Measurements from ENCODE around the gene CBFA2T3. TPM values are rescaled to one million over a fixed set of nuclear protein-coding genes. Genes with fewer than 3 reads are reported as not detected.

The CBFA2T3 gene
- total and polyA plus RNA-seq, 2 of the 8 experiments (the other 6 are each of a cell fraction or from before 2014, with no cell fraction given): 0.51 to 1.3 TPM

GRCh38 chr16:88941913-88942909 lies 34.8 kb downstream of the CBFA2T3 start:
- Histone ChIP-seq H3K4me3 (ENCODE audit: extremely low read depth in 1 of 4, insufficient read depth in 2 of 4, low read depth in 3 of 4, low read length in 4 of 4) (peak overlapping the region in 3 of 4 experiments; percentile 21 to 50 (median 21); a peak in 5 of 8 replicates), H4K20me1 (replicated peaks in 1 of 2; ENCODE audit: control insufficient read depth in 1 of 2, insufficient read depth in 2 of 2, low read length in 2 of 2) (peaks cover 2 to 4% of the 10 kb centered on the region in 2 experiments), H3K4me1 (replicated peaks in 1 of 4; ENCODE audit: control insufficient read depth in 3 of 4, insufficient read depth in 4 of 4, low read length in 3 of 4) (peaks cover 0 to 7% (median 4%) of the 10 kb centered on the region in 4 experiments; a peak in 4 of 7 replicates), H2BK15ac (ENCODE audit: low read length) (peak overlapping the region; percentile 65; the same call in 1 of the 2 replicates), H3K14ac (ENCODE audit: insufficient read length) (no peak overlapping the region), H3K79me2 (ENCODE audit: control insufficient read depth in 1 of 2, insufficient read depth in 2 of 2, low read length in 2 of 2) (no peaks in the 10 kb centered on the region), H3K9ac (replicated peaks in 1 of 4; ENCODE audit: extremely low read depth in 1 of 4, low read depth in 3 of 4, low read length in 3 of 4) (no peak overlapping the region), H4K91ac (replicated peaks; ENCODE audit: insufficient read length, low read length) (no peak overlapping the region), H2AK5ac (ENCODE audit: low read depth, low read length) (no peak overlapping the region), H2BK20ac (ENCODE audit: low read length) (0 out of 2 replicates have a peak overlapping the region, but pooled peaks have one; percentile 48), H3K9me3 (ENCODE audit: insufficient read depth in 2 of 2, low read depth in 1 of 2, low read length in 1 of 2) (no peaks in the 10 kb centered on the region), H3K4me2 (ENCODE audit: insufficient read depth in 1 of 2, low read depth in 2 of 2, low read length in 2 of 2) (peak overlapping the region; percentile 22 to 62), H4K5ac (ENCODE audit: insufficient read length, low read depth, low read length) (no peak overlapping the region), H3K36me3 (ENCODE audit: control insufficient read depth in 2 of 4, insufficient read depth in 4 of 4, low read length in 3 of 4) (peaks cover 0 to 6% (median 0%) of the 10 kb centered on the region in 4 experiments; a peak in 1 of 8 replicates), H3K56ac (replicated peaks; ENCODE audit: insufficient read length, low read depth, low read length) (no peak overlapping the region), H3K4ac (replicated peaks; ENCODE audit: insufficient read length, low read depth, low read length) (no peak overlapping the region), H3K23me2 (ENCODE audit: low read depth, low read length) (peaks cover 8% of the 10 kb centered on the region; the same call in 1 of the 2 replicates), H2AFZ (ENCODE audit: low read length) (no peak overlapping the region), H2BK12ac (ENCODE audit: low read depth, low read length) (no peak overlapping the region; the same call in 1 of the 2 replicates), H3K27me3 (replicated peaks in 1 of 4; ENCODE audit: control insufficient read depth in 3 of 4, extremely low read depth in 1 of 4, insufficient read depth in 3 of 4, low read length in 3 of 4) (peaks cover 14 to 29% (median 28%) of the 10 kb centered on the region in 4 experiments; a peak in 6 of 7 replicates), H3K79me1 (ENCODE audit: low read depth, low read length) (no peaks in the 10 kb centered on the region), H2BK5ac (ENCODE audit: low read depth, low read length) (no peak overlapping the region), H3K23ac (ENCODE audit: insufficient read length) (no peak overlapping the region), H3K18ac (ENCODE audit: extremely low read depth, low read length) (no peak overlapping the region), H3K27ac (ENCODE audit: low read depth, low read length) (no peak overlapping the region), H2BK120ac (replicated peaks; ENCODE audit: low read depth, low read length) (no peak overlapping the region), H4K8ac (ENCODE audit: extremely low read depth, insufficient read depth, low read length) (no peak overlapping the region)
- DNase-seq (ENCODE audit: low read depth in 1 of 2, low spot score in 2 of 2) (peak in 1 of 2 experiments; percentile 83), FAIRE-seq (no peak)
- ChIA-PET CTCF (ENCODE audit: partially characterized antibody) (interaction anchor here (0.6 to 1.7 kb wide), 10 partner anchors 27 to 239 kb away, joined by 3 to 4 read pairs (median 3); no protein-coding TSS in a partner anchor), POLR2A (ENCODE audit: partially characterized antibody) (no interaction called here)
- 49% methylated on average over 33 of the region's 54 CpGs; no CpG with 5 or more reads in 1 of the 2 experiments for WGBS, 2 experiments (ENCODE audit: extremely low coverage in 1 of 2, insufficient coverage in 1 of 2, insufficient read length in 1 of 2, insufficient replicate concordance in 2 of 2, low coverage in 1 of 2, low lambda C conversion rate in 2 of 2, missing lambda C conversion rate in 1 of 2)
- TF ChIP-seq GABPA (IDR thresholded peaks at IDR 0.05; ENCODE audit: borderline replicate concordance, insufficient read depth, low read length) (peak; percentile 78; the same call in 1 of the 2 replicates), ASH2L (IDR thresholded peaks at IDR 0.05; ENCODE audit: low read length) (no peak), EGR1 (IDR thresholded peaks at IDR 0.05; ENCODE audit: borderline replicate concordance, low read depth, low read length) (0 out of 2 replicates have a peak, but pooled peaks have one; percentile 5), HDAC2 (IDR thresholded peaks at IDR 0.05; ENCODE audit: borderline replicate concordance in 1 of 2, low read depth in 2 of 2, low read length in 2 of 2) (no peak), NANOG (IDR thresholded peaks at IDR 0.05; ENCODE audit: insufficient read depth, low read depth, low read length, poor library complexity, severe bottlenecking) (peak; percentile 11), YY1 (IDR thresholded peaks at IDR 0.05; ENCODE audit: low read depth, low read length) (0 out of 2 replicates have a peak, but pooled peaks have one; percentile 38), EP300 (IDR thresholded peaks at IDR 0.05; ENCODE audit: borderline replicate concordance in 1 of 2, low read depth in 2 of 2, low read length in 2 of 2) (peak in 1 of 2 experiments; percentile 25; a peak in 1 of 3 replicates), RAD21 (IDR thresholded peaks at IDR 0.05 in 1 of 2, conservative IDR thresholded peaks at IDR 0.05 in 1 of 2; ENCODE audit: low read depth in 2 of 2, low read length in 2 of 2) (peak; percentile 78 to 85)
